SIG-M5 treated with dmso at 0.1 percent for 504 hours (cell line): ENCODE results near the gene FRK.
A peak's percentile ranks its signal among the peaks of the same experiment; 100 is the strongest.
"Not testable (repeated sequence)": the region's sequence is repeated elsewhere in the genome, so short reads cannot be mapped to it uniquely, and the experiment has no call there.

Experiments used
- DNase-seq: peaks from one replicate; lab custom pipeline; 2025; ENCODE audit not compliant: unreplicated experiment; lab: John Stamatoyannopoulos, UW

FRK gene

DNA sequence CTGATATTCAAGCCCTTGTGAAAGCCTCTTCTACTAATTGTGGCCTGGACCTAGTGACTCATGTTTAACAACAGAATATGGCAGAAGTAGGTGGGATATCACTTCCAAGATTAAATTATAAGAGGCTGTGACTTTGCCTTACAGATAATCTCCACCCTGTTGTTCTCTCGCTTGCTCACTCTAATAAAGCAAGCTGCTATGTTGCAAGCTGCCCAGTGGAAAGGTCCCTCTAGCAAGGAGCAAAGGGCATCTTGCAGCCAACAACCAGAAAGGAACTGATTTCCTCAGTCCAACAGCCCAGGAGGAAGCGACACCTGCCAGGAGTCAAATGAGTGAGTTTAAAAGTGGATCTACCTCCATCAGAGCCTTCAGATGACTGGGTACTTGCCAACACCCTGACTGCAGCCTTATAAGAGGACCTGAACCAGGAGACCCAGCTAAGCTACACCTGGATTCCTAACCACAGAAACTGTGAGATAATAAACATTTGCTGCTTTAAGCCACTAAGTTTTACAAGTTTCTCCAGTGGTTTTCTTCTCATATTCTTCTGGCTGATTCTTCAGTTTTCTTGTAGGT, 112.6 kb downstream of the FRK start:
- no peak for DNase-seq

DNA sequence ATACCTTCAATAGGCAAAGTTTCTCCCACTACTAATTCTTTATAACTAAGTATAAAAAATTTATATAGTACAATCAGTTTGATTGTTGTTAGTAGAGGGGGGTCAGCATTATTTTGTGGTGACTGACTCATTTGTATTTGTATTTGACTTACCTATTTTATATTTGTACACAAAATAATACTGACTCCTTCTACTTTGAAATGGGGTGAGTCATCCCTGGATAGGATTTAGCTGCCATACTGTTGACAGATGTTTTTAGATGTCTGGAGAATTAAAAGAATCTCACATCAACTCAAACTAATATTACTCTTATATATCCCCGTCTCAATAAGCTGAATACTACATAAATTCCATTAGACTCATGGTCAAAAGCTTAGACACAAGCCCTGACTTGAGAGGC, 114.9 kb downstream of the FRK start:
- DNase-seq: no peak

DNA sequence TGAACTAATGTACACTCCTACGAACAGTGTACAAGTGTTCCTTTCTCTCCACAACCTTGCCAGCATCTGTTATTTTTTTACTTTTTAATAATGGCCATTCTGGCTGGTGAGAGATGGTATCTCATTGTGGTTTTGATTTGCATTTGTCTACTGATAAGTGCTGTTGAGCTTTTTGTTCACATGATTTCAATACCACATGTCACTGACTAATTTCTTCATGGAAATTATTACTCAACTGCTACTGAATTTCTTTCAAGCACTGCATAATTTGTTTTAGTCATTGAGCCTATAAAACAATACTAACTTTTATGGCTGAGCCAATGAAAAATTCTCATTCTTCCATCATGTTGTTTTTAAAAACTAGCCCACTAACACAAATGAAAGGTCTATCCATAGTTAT, 115.4 kb downstream of the FRK start:
- DNase-seq: no peak

DNA sequence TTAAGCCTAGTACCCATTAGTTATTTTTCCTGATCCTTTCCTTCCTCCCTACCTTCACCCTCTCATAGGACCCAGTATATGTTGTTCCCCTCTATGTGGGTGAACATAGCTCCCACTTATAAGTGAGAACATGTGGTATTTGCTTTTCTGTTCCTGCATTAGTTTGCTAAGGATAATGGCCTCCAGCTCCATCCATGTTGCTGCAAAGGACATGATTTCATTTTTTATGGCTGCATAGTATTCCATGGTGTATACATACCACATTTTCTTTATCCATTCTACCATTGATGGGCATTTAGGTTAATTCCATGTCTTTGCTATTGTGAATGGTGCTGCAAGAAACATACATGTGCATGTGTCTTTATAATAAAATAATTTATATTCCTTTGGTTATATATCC, 115.9 kb downstream of the FRK start:
- not testable (repeated sequence) for DNase-seq

DNA sequence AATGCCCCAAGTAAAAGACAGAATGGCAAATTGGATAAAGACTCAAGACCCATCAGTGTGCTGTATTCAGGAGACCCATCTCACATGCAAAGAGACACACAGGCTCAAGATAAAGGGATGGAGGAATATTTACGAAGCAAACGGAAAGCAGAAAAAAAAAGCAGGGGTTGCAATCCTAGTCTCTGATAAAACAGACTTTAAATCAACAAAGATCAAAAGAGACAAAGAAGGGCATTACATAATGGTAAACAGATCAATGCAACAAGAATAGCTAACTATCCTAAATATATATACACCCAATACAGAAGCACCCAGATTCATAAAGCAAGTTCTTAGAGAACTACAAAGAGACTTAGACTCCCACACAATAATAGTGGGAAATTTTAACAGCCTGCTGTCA, 123.2 kb downstream of the FRK start:
- DNase-seq: not testable (repeated sequence)

DNA sequence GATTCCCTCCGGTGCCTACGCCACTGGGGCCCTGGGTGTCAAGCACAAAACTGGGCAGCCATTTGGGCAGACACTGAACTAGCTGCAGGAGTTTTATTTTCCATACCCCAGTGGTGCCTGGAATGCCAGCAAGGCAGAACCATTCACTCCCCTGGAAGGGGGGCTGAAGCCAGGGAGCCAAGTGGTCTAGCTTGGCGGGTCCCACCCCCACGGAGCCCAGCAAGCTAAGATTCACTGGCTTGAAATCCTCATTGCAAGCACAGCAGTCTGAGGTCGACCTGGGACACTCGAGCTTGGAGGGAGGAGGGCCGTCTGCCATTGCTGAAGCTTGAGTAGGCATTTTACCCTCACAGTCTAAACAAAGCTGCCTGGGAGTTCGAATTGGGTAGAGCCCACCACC, 125.3 kb downstream of the FRK start:
- no peak for DNase-seq

DNA sequence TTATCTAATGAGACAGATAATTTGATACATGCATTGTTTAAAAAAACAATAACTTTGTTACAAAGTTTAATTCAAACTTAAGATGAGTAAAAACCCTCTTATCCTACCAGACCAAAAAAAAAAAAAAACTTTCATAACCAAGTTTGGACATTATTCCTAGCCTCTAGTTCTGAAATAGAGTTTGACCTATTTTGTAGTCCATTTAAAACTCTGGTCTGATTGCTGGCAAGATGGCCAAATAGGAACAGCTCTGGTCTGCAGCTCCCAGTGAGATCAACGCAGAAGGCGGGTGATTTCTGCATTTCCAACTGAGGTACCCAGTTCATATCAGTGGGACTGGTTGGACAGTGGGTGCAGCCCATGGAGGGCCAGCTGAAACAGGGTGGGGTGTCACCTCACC, 125.9 kb downstream of the FRK start:
- no peak for DNase-seq

DNA sequence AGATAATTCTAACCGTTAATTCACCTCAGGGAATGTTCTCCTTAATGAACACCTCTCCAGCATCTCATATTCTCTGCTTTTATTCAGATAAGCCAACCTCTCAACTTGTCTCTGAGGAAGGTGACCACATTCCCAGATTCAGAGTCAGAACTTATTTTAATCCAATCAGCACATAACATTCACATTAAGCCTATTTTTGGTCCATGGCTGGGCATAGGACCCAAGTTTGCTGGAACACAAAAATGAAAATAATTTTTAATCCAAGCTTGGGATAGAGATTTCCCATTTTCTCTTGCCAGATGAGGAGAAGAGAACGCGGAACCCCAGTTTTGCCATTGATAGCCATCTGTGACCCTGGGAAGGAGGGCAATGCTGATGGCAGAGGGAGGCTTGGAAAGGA, 126.5 kb downstream of the FRK start:
- DNase-seq: no peak

DNA sequence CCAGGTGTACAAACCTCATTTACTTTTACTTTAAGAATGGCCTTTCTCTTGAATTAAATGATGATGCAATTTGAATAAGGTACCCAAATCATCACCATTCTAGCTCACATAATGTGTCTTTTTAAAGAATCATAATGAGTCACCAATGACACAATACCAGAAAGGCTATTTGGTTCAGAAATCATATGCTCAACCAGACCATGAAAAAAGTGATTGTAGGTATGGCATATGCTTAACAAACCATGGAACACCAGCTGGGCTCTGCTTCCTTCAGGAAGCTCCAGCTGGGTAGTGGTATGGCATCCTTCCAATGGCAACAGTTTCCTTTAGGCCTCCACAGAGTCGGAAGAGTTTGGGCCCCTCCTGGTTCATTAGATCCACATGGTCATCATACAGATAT, 128.2 kb downstream of the FRK start:
- DNase-seq: no peak

DNA sequence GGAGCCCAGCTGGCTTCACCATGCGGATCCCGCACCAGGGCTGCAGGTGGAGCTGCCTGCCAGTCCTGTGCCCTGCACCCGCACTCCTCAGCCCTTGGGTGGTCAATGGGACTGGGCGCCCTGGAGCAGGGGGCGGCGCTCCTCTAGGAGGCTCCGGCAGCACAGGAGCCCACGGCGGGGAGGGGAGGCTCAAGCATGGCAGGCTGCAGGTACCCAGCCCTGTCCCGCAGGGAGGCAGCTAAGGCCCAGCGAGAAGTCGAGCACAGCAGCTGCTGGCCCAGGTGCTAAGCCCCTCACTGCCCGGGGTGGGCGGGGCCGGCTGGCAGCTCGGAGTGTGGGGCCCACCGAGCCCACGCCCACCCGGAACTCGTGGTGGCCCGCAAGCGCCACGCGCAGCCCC, 132.7 kb downstream of the FRK start:
- DNase-seq: not testable (repeated sequence)

DNA sequence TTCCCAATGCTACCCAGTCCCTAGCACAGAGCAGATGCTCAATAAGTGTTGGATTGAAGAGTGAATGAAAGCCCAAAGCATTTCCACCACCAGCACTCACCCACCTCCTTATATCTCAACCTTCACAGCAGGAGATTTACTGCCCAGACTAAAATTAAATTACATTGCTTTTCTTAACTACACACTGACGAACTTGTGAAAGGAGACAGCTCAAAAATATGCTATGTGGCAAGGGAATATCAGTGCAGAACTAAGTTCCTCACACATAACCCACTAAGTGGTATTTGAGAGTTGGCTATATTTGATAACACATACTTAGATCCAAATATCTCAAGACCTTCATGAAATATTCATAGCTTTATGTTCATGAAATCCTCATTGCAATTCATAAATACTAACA, 137.7 kb downstream of the FRK start:
- DNase-seq: no peak

DNA sequence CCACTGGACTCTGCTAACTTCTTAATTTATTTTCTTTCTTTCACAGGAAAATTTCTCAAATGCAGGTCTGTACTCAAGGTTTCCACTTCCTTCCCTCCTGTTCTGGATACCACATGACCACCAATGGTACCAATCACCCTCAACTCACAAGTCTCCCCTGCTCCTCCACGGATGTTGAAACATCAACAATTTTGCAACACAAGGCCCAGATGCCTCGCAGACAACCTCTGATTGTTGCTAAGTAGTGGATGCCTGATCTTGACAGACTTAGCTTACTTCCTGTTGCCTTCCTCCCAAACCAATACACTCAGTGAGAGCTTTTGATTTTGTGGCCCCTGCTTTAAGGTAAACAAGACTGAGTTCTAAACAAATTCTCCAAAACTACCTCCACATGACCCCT, 146.6 kb downstream of the FRK start:
- no peak for DNase-seq

DNA sequence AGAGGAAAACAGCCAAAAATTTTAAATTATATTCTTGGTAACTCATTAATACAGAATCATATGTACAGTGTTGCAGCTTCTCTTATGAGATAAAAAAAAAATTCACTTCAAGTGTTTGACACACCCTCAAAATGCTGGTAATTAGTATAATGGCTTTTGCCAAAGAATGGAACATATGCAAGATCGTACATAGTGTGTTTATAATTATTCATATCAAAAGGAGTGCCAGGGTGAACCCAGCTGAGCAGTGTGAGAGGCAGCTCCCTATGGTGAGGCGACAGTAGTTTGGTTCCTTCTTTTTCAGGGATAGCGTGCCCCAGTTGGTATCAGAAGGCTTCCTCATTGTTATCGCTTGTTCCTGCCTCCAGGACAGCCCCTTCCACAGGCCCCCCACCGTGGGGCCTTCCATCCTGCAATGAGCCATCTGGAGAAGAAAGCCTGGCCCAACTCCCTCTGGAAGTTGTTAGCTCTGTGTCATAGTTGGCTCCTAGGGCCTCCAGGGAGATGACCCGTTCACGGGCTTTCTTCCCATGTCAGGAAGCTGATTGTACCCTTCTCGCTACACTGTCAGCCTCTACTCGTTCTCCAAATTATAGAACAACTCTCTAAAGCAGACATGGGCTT, 150.7 kb downstream of the FRK start:
- no peak for DNase-seq

DNA sequence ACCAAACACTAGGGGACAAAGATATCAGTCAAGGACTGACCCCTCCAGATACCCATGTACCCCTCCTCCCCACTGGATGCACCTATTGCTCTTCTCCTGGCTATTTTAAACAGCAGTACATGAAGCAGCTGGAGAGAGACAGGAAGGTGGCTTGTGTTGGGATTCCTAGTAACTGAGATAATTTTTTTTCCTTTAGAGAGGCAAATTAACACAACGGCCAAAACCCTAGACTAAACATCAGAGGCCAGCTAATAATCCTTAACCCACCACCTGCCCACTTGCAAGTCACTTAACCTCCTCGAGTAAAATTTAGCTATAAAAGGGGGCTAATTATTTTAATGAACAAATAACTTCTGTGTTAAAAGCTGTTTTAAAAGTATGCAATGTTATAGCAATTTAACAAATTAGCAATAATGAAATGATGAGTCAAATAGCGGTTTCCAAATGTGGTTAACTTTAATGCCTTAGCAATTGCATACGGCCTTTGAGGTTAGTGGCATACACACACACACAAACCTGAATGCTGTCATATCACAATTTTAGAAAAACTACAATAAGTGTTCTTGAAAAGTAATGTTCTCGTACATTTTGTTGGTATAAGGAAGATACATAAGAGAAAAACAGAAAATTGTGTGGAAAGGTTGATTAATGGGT, 151.7 kb downstream of the FRK start:
- DNase-seq: no peak

DNA sequence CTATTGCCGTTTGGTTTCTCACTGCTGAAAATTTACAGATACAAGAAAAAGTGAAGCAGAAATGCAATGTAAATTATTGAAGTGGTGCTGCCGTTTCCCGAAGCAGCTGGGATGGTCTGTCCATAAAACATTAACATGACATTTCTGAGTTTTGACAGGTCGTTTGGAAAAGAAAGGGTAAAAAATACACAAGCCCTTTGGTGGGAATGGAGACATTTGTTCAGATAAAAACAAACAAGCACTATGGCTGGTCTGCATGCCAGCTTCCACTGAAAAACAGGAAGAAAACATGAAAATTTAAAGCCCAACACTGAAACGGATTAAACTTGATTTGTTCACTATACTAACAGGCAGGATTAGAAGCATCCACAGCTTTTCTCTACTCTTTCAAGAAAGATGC, 155.2 kb downstream of the FRK start:
- DNase-seq: no peak

DNA sequence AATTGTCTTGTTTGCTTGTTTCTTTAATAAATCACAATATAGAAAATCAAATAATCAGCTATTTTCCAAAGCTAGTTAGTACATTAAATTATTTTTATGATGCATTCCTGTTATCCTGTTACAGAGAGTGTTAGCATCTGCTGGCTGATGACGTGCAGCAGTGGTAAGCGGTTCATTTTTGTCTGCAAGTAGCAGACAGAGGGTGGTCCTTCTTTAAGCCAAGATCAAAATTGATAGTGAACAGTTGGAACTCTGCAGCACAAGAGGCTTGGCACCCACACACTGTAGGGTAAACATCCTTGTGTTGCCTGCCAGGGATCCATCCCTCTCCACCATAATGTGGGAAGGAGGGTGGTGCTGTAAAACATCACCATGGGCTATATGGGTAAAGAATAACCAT, 158.3 kb downstream of the FRK start:
- DNase-seq: no peak

DNA sequence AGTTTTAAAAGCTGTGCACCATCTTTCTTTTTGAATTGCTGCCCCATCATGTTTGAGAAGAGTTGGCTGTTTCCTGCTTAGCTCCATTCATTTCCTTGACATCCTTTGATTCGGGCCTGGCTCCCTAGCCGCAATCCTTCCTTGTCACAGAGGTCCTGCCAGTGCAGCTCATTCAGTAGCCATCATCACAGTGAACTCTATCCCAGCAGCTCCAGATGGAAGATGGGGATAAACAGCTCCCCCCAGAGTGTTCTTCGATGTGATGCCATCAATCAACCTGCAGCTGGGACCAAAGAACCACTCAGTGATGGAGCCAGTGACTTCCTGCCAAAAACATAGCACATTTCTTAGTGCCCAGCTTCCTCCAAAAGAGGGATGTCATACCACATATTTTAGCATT, 158.8 kb downstream of the FRK start:
- no peak for DNase-seq

DNA sequence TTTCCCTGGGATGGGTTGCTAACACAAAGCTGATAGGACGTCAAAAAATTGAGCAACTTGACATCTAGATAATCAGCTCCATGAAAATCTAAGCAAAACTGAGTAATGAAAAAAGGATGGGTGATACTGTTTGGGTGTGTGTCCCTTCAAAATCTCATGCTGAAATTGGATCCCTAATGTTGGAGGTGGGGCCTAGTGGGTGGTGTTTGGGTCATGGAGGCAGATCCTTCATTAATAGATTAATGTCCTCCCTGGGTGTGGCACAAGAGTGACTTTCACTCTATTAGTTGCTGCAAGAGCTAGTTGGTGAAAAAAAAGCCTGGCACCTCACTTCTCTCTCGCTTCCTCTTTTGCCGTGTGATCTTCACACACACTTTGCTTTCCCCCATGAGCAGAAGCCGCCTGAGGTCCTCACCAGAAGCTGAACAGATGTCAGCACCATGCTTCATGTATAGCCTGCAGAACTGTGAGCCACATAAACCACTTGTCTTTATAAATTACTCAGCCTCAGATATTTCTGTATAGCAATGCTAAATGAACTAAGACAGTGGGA, 160.9 kb downstream of the FRK start:
- DNase-seq: no peak

DNA sequence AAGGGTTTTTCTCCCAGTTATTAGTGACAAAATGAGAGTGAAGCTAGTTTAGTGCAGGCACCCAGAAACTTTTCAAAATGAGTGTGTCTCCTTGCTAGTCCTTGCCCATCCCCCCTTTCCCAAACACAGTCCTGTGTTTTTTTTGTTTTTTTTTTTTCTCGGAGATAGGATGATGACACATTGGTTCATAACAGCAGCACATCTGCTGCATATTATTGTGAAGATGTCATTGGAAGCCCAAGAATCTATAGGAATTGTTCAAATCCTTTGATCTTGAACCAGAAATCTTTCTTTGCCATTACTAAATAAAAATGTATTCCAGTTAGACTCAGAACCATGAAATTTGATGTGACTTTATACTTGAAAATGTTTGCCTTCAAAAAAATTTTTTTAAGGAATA, 162.4 kb downstream of the FRK start:
- DNase-seq: no peak

DNA sequence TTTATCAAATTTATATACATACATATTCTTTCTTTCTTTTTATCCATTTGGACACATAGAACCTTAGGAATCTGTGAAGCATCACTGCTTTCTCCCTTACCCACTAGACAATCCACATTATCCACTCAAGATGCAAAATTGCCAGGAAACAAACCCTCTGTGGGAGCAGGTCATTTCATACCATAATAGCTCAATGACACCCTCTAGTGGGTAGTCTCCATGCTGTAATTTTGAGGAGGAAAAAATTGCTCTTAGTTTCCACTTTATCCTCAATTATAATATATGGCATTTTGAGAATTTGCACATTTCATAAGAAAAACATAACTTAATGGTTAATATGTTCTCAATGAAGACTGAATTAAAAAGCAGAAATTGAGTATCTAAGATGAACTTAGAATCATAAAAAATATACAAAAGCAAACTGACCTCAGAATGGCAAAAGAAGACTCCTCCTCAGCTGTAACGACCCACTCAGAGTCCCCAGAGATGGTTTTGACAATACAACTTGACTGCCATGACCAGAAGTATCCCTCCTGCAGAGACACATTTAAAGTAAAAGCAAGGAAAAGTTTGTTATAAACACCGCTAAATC, 164.1 kb downstream of the FRK start:
- peak; percentile 18 for DNase-seq

DNA sequence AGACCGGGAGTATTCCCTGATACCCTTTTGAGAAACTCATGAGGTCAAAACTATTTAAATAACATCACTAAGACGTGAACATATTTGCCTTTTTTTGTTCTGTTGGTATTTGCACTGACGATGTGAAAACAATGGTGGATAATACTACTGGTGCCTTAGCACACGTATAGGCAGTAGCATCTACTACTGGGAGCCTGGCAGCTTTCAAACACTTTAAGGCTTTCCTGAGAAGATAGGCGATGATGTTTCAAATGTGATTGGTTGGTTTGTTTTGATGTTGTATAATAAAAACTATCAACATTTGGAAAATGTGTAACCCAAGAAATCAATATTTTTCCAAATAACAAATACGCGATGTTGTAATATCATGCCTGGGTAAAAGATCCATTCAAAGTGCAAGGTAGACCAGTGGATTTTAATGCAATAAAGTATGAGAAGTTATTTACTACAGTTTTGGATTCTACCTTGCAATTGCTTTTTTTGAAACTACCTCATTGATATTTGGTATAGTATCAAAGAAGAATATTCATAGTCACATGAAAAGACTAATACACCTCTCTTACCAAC, 166.2 kb downstream of the FRK start:
- DNase-seq: no peak

DNA sequence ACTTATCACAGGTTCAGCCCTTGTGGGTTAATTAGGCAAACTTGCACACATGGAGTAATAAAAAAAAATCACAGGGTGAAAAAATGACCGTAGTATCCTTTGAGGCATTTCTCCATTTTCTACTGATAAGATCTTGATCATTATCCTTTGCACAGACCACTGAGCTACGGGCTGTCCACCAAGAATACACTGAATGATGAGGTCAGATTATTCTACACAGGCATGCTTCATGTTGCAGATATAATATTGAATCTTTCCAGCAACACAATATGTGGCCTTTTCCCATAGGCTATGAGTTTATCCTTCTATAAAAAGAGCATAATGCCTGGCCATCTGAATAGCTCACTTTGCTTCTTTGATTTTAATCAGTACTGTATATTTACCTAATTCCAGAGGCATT, 168.9 kb downstream of the FRK start:
- no peak for DNase-seq
